Lower lobe of right lung (tissue), 2 donors: ENCODE measurements around the gene CNPY4. TPM values are rescaled to one million over a fixed set of nuclear protein-coding genes. Genes with fewer than 3 reads are reported as not detected.
A peak's percentile ranks its signal among the peaks of the same experiment; 100 is the strongest.

Source experiments
- ATAC-seq, 2 donors: fragments of 200-7000 bp; cut with Tn5 transposase; one replicate each; pipeline ENCODE4 v1.9.1; 2020 to 2022; ENCODE audit warnings: mild to moderate bottlenecking in 2 of 2, moderate library complexity in 2 of 2
- DNase-seq: peaks from one replicate; pipeline ENCODE4 v3.0.0-alpha.2; 2020
- H3K27ac ChIP-seq: fragments of 200-600 bp; one replicate; pipeline ENCODE4 v1.8.0; 2022
- H3K27me3 ChIP-seq: fragments of 200-600 bp; one replicate; pipeline ENCODE4 v1.8.0; 2022; ENCODE audit warnings: low read depth
- H3K36me3 ChIP-seq: fragments of 200-600 bp; one replicate; pipeline ENCODE4 v1.8.0; 2022; ENCODE audit warnings: mild to moderate bottlenecking
- H3K4me1 ChIP-seq: fragments of 200-600 bp; one replicate; pipeline ENCODE4 v1.8.0; 2022
- H3K4me3 ChIP-seq: fragments of 200-600 bp; one replicate; pipeline ENCODE4 v1.8.0; 2022; ENCODE audit warnings: mild to moderate bottlenecking
- H3K9me3 ChIP-seq: fragments of 200-600 bp; one replicate; pipeline ENCODE4 v1.8.0; 2022
- intact Hi-C: fragments of 100-400 bp; cut with DNase I; formaldehyde crosslinking; loops from one replicate; pipeline ENCODE4 v1.11.0; 2022
- total RNA-seq: library from RNA; stranded (reverse); fragmentation: NEBNext Ultra II Directional; extraction: Animal tissue kit (Norgen Biotek cat#: 25700); gene quantifications from one replicate; pipeline ENCODE4 v1.2.1, GENCODE V29; 2021
- TF ChIP-seq, protein P1 (sequence below): fragments of 200-600 bp; IDR thresholded peaks from one replicate; pipeline ENCODE4 v1.8.0; 2022; ENCODE audit warnings: antibody characterized with exemption, mild to moderate bottlenecking
- donor health status: DM: no; HTN: yes; CAD: no; lungs with severe emphysema.

Gene CNPY4
- total RNA-seq, 1 donor from 2014 or later, result 10.5 TPM

DNA sequence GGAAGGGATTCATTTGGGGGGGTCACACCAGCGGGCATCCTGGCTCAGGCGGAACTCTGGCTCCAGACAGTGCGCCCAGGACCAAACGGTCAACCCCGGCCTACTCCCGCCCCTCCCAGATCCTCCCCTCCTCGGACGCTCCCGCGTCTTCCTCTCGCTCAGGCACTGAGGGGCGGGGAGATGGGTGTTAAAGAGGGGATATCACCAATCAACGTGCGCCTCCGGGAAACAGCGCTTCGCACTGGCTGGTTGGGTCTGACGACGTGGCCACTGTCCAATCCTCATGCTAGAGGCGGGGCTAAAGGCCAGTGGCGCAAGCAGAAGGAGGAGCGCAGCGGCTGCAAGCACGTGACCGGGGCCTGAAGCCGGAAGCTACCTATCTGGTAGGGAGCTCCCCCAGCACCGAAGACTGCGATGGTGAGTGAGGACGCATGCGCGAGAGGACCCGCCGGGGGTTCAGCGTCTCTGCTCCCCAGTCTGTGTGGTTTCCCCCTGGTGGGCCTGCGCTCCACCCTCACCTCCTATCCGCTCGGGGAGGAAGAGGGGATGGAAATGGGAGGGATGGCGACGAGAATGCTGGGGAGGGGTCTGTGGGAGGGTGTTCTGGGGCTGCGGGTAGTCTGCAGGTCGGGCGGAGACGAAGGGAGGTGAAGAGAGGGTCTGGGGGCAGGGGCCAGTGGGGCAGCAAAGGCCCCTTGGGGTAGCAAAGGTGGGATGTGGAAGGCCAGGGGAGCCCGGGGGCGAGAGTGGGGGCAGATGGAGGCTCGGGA, 29.3 kb downstream of the CNPY4 start, which contains the start of gene LAMTOR4:
Gene LAMTOR4 (plus strand): TSS at position 360 of the 770 bp plus-strand sequence. CDS start 55 bp downstream, at position 415.
- no peaks in the 10 kb centered on the region for H3K9me3 ChIP-seq
- peak within 1 kb of the TSS; percentile 86 for H3K27ac ChIP-seq
- TF ChIP-seq, protein P1, sequence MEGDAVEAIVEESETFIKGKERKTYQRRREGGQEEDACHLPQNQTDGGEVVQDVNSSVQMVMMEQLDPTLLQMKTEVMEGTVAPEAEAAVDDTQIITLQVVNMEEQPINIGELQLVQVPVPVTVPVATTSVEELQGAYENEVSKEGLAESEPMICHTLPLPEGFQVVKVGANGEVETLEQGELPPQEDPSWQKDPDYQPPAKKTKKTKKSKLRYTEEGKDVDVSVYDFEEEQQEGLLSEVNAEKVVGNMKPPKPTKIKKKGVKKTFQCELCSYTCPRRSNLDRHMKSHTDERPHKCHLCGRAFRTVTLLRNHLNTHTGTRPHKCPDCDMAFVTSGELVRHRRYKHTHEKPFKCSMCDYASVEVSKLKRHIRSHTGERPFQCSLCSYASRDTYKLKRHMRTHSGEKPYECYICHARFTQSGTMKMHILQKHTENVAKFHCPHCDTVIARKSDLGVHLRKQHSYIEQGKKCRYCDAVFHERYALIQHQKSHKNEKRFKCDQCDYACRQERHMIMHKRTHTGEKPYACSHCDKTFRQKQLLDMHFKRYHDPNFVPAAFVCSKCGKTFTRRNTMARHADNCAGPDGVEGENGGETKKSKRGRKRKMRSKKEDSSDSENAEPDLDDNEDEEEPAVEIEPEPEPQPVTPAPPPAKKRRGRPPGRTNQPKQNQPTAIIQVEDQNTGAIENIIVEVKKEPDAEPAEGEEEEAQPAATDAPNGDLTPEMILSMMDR, result no peak
- DNase-seq (peak; percentile 99), ATAC-seq (peak; percentile 99 to 100)
- intact Hi-C loops, result no loop called here
- H3K36me3 ChIP-seq, result peaks cover 10% of the 10 kb centered on the region
- H3K27me3 ChIP-seq, result no peaks in the 10 kb centered on the region
- peak within 1 kb of the TSS; percentile 79 for H3K4me3 ChIP-seq
- peaks cover 40% of the 10 kb centered on the region for H3K4me1 ChIP-seq

DNA sequence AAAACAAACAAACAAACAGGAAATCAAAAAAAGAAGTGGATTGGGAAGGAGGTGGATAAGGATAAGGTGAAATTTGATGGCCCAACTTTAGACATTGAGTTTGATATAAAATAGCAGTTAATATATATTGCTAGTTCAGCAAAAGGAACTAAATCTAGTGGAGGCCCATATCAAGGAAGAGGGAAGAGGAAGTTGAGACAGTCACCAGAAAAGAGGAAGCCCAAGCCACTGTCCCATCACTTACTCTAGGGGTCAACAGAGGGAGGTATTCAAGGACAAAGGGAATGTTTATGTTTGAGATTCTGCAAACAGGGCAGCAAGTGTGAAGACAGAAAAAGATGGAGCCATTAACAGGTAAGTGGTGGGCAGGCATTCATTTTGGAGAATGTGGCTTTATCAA, 33.0 kb downstream of the CNPY4 start:
- no peak overlapping the region for H3K4me3 ChIP-seq
- no peak for ATAC-seq
- no peak for DNase-seq
- peak overlapping the region; percentile 18 for H3K27ac ChIP-seq
- H3K27me3 ChIP-seq, result no peaks in the 10 kb centered on the region
- H3K4me1 ChIP-seq, result peaks cover 62% of the 10 kb centered on the region
- TF ChIP-seq, protein P1, result no peak
- intact Hi-C loops, result no loop called here
- no peaks in the 10 kb centered on the region for H3K9me3 ChIP-seq
- peaks cover 45% of the 10 kb centered on the region for H3K36me3 ChIP-seq

DNA sequence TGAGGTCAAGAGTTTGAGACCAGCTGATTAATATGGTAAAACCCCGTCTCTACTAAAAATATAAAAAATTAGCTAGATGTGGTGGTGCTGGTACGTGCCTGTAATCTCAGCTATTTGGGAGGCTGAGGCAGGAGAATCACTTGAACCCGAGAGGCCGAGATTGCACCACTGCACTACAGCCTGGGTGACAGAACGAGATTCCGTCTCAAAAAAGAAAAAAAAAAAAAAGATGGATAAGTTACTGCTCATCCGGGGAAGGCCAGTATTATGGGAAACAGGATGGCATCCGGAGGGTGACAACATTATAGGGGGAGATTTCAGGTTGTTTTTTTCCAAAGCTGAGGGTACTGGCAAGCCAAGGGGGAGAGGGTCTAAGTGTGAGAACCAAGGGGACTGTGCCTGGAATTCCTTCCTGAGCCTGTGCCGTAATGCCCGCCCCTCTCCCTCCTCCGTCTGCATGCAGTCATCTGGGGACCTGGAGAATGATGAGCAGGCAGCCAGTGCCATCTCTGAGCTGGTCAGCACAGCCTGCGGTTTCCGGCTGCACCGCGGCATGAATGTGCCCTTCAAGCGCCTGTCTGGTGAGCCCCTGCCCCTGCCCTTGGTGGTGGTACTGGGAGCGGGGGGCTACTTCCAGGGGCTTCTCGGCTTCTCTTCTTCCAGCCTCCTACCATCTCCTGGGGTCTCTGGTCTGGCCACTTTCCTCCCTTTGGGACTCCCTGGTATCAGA, 33.7 kb downstream of the CNPY4 start:
- Histone ChIP-seq H3K4me1 (peaks cover 64% of the 10 kb centered on the region), H3K4me3 (no peak overlapping the region), H3K9me3 (no peaks in the 10 kb centered on the region), H3K36me3 (peaks cover 45% of the 10 kb centered on the region), H3K27ac (no peak overlapping the region), H3K27me3 (no peaks in the 10 kb centered on the region)
- TF ChIP-seq, protein P1, result no peak
- DNase-seq (no peak), ATAC-seq (no peak)
- intact Hi-C loops, result no loop called here

DNA sequence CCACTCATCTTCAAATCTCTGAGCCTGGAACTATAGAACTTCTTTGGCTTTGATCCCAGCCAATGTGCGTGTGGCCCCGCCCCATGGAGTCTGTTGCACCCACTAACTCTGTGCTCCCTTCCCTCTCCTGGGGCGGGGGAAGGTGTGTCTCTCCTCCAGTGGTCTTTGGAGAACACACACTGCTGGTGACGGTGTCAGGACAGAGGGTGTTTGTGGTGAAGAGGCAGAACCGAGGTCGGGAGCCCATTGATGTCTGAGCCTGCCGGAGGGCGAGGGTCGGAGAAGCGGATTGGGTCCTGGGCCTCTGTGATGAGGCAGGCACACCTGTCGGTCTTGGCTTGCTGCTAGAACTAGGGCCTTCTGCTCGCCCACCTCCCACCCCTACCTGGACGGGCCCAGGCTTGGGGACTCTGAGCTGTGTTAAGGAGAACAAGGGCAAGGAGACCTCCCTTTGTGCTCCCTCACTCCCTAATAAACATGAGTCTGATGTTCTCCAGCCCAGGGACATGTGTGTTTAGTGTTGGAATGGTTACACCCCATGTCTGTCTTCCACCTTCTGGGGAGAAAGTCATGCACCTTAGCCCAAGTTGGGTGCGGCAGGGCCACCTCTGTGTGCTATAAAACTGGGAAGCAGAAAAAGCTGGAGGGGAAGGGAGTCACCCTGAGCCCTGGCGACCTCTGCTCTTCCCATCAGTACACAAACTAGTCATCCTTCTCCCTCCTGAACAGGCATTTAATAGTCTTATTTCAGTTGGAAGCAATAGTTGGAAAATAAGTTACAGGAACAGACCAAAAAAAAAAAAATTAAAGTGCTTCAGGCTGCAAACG, 34.5 kb downstream of the CNPY4 start:
- no peak for ATAC-seq
- H3K27me3 ChIP-seq, result no peaks in the 10 kb centered on the region
- TF ChIP-seq, protein P1, result no peak
- intact Hi-C loops, result no loop called here
- peaks cover 65% of the 10 kb centered on the region for H3K4me1 ChIP-seq
- no peak for DNase-seq
- H3K36me3 ChIP-seq, result peaks cover 45% of the 10 kb centered on the region
- no peak overlapping the region for H3K4me3 ChIP-seq
- H3K27ac ChIP-seq, result no peak overlapping the region
- H3K9me3 ChIP-seq, result no peaks in the 10 kb centered on the region
